KMS-11 (cell line): ENCODE results near the gene PRSS56.

Experiments
- H2AFZ ChIP-seq: fragments of 200-600 bp; sonication (generic); 2 replicates; pipeline ENCODE4 v1.6.1; 2016; ENCODE audit warnings: antibody characterized with exemption, mixed run types, low read depth
- H3K27ac ChIP-seq: fragments of 200-600 bp; sonication (generic); 2 replicates; pipeline ENCODE4 v1.6.1; 2016; ENCODE audit warnings: mild to moderate bottlenecking, mixed run types
- H3K27me3 ChIP-seq: fragments of 200-600 bp; sonication (generic); 2 replicates; pipeline ENCODE4 v1.6.1; 2017; ENCODE audit warnings: mild to moderate bottlenecking, low read depth, mixed run types, moderate library complexity; ENCODE audit not compliant: insufficient read depth
- H3K36me3 ChIP-seq: fragments of 200-600 bp; sonication (generic); 2 replicates; pipeline ENCODE4 v1.6.1; 2017; ENCODE audit warnings: mild to moderate bottlenecking, mixed run types; ENCODE audit not compliant: insufficient read depth
- H3K4me1 ChIP-seq: fragments of 200-600 bp; sonication (generic); 2 replicates; pipeline ENCODE4 v1.6.1; 2016; ENCODE audit warnings: mild to moderate bottlenecking, low read depth, mixed run types; ENCODE audit not compliant: poor library complexity, severe bottlenecking
- H3K4me2 ChIP-seq: fragments of 200-600 bp; sonication (generic); 2 replicates; pipeline ENCODE4 v1.7.0; 2016; ENCODE audit warnings: mild to moderate bottlenecking, mixed run types
- H3K4me3 ChIP-seq: fragments of 200-600 bp; sonication (generic); IDR thresholded peaks from 2 replicates; pipeline ENCODE4 v1.6.1; 2017; ENCODE audit warnings: low read depth, low read length, mixed read lengths; ENCODE audit not compliant: insufficient read depth
- H3K79me2 ChIP-seq: fragments of 200-600 bp; sonication (generic); 2 replicates; pipeline ENCODE4 v1.6.1; 2016; ENCODE audit warnings: low read depth, mixed run types; ENCODE audit not compliant: insufficient read depth
- H3K9ac ChIP-seq: fragments of 200-600 bp; sonication (generic); 2 replicates; pipeline ENCODE4 v1.6.1; 2016; ENCODE audit warnings: mild to moderate bottlenecking, mixed run types
- H4K20me1 ChIP-seq: fragments of 200-600 bp; sonication (generic); 2 replicates; pipeline ENCODE4 v1.6.1; 2016; ENCODE audit warnings: mild to moderate bottlenecking, mixed run types; ENCODE audit not compliant: insufficient read depth
- TF ChIP-seq, protein P1 (sequence below): fragments of 200-600 bp; sonication (generic); conservative IDR thresholded peaks from 2 replicates; pipeline ENCODE4 v1.6.1; 2017; ENCODE audit warnings: low read depth, mild to moderate bottlenecking, antibody characterized with exemption, low read length, moderate library complexity, mixed read lengths

The PRSS56 gene

DNA sequence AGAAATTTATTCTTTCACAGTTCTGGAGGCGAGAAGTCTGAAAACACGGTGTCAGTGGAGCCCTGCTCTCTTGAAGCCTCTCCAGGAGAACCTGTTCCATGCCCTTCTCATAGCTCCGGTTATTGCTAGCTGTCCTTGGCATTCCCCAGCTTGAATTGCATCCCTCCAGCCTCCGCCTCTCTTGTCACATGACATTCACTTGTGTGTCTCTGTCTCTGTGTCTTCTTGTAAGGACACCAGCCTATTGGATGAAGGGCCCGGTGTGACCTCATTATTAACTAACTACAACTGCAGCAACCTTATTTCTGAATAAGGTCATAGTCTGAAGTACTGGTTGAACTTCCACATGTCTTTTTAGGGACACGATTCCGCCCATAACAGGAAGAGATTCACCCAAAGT is 4.5 kb upstream of the PRSS56 start:
- no peaks in the 10 kb centered on the region for H3K36me3 ChIP-seq

DNA sequence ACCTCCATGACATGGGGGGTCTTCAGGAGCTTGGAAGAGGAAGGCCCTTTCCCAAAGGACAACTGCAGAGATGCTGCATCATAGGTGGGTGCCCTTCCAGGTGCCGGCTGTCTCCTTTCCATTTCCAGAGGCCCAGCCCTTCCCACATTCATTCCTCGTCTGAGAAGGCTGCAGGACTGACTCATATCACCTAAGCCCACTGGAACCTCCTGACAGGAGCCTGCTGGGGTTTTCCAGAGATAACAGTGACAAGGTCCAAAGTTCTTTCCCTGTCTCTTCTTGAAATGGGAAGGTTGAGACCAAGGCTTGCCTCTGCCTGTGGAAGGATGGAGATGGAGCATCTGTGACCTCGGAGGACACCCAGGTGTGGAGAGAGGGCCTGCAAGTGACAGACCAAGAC is 3.6 kb upstream of the PRSS56 start:
- H4K20me1 ChIP-seq = no peaks in the 10 kb centered on the region
- H3K27me3 ChIP-seq = peaks cover 19% of the 10 kb centered on the region; the same call in 1 of the 2 replicates
- H3K4me2 ChIP-seq = no peak overlapping the region
- no peaks in the 10 kb centered on the region for H3K79me2 ChIP-seq
- H3K27ac ChIP-seq = no peak overlapping the region
- H3K4me1 ChIP-seq = no peaks in the 10 kb centered on the region
- H2AFZ ChIP-seq = no peak overlapping the region
- H3K9ac ChIP-seq = no peak overlapping the region
- H3K36me3 ChIP-seq = no peaks in the 10 kb centered on the region
- no peak overlapping the region for H3K4me3 ChIP-seq
- TF ChIP-seq, protein P1, sequence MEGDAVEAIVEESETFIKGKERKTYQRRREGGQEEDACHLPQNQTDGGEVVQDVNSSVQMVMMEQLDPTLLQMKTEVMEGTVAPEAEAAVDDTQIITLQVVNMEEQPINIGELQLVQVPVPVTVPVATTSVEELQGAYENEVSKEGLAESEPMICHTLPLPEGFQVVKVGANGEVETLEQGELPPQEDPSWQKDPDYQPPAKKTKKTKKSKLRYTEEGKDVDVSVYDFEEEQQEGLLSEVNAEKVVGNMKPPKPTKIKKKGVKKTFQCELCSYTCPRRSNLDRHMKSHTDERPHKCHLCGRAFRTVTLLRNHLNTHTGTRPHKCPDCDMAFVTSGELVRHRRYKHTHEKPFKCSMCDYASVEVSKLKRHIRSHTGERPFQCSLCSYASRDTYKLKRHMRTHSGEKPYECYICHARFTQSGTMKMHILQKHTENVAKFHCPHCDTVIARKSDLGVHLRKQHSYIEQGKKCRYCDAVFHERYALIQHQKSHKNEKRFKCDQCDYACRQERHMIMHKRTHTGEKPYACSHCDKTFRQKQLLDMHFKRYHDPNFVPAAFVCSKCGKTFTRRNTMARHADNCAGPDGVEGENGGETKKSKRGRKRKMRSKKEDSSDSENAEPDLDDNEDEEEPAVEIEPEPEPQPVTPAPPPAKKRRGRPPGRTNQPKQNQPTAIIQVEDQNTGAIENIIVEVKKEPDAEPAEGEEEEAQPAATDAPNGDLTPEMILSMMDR = no peak

More for the DNA sequence above, 4.5 kb upstream of the PRSS56 start:
- Histone ChIP-seq H2AFZ (no peak overlapping the region), H3K27ac (no peak overlapping the region), H3K4me2 (no peak overlapping the region), H3K4me1 (no peaks in the 10 kb centered on the region), H3K4me3 (no peak overlapping the region), H4K20me1 (no peaks in the 10 kb centered on the region), H3K9ac (no peak overlapping the region), H3K79me2 (no peaks in the 10 kb centered on the region), H3K27me3 (peaks cover 10% of the 10 kb centered on the region; the same call in 1 of the 2 replicates)
- TF ChIP-seq, protein P1 = no peak

DNA sequence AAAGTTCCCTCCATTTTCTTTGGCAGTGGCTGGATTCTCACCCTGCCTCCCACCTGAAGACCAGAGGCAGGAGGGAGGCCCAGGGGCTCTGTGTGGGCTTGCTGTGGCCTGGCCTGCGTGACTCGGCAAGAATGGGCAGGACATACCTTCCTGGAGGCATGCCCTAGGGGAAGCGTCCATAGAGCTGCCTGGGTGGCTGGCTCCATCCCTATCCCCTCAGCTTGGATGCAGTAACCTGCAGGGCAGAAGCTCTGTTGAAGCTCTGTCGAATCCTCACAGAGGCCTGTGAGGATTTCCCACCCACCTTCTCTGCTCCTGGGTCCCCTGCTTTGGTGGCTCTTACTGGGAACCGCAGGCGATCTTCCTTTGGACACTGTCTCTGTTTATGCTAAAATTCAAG is 1.3 kb upstream of the PRSS56 start:
- Histone ChIP-seq H3K4me2 (no peak overlapping the region), H2AFZ (no peak overlapping the region), H3K4me1 (no peaks in the 10 kb centered on the region), H3K4me3 (no peak overlapping the region), H3K9ac (no peak overlapping the region), H4K20me1 (no peaks in the 10 kb centered on the region), H3K27me3 (peaks cover 32% of the 10 kb centered on the region), H3K36me3 (no peaks in the 10 kb centered on the region), H3K27ac (no peak overlapping the region), H3K79me2 (no peaks in the 10 kb centered on the region)
- TF ChIP-seq, protein P1 = no peak

DNA sequence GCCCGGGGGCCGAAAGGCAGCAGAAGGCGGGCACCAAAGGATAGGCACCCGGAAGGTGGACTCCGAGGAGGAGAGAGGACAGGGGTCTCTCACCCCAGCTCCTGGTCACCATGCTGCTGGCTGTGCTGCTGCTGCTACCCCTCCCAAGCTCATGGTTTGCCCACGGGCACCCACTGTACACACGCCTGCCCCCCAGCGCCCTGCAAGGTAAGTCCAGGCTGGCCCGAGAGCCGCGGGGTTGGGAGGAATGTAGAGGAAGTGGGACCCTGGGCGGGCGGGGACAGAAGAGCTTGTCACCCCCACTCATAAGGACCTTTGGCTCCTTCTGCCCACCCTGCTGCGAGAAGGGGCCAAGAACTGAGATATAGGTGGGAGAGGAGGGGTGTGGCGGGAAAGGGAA is 301 bp downstream of the PRSS56 start:
- H2AFZ ChIP-seq = no peak overlapping the region
- no peak overlapping the region for H3K4me3 ChIP-seq
- H3K4me1 ChIP-seq = no peaks in the 10 kb centered on the region
- H3K27ac ChIP-seq = no peak overlapping the region
- no peak overlapping the region for H3K9ac ChIP-seq
- no peaks in the 10 kb centered on the region for H4K20me1 ChIP-seq
- H3K4me2 ChIP-seq = no peak overlapping the region
- peaks cover 41% of the 10 kb centered on the region for H3K27me3 ChIP-seq
- TF ChIP-seq, protein P1 = no peak
- no peaks in the 10 kb centered on the region for H3K79me2 ChIP-seq
- H3K36me3 ChIP-seq = no peaks in the 10 kb centered on the region
